NCI-H1694 (cell line): ENCODE results near the gene MAD2L1BP.
"Not testable (repeated sequence)": the region's sequence is repeated elsewhere in the genome, so short reads cannot be mapped to it uniquely, and the experiment has no call there.

Source experiments
- DNase-seq: peaks from one replicate; lab custom pipeline; 2025; lab: John Stamatoyannopoulos, UW

MAD2L1BP gene

GRCh38 chr6:43635387-43636307 lies at the start of gene MAD2L1BP:
Gene MAD2L1BP (plus strand): TSS chr6:43635840. CDS start chr6:43635876, 36 bp downstream.
- peak; percentile 79 for DNase-seq

GRCh38 chr6:43588194-43588593 lies 47.4 kb upstream of the MAD2L1BP start:
- no peak for DNase-seq

- not testable (repeated sequence) for DNase-seq
Observed at GRCh38 chr6:43589564-43589963, 46.1 kb upstream of the MAD2L1BP start.

- DNase-seq = no peak
Observed at GRCh38 chr6:43593938-43594337, 41.7 kb upstream of the MAD2L1BP start.

GRCh38 chr6:43600595-43600994 lies 35.0 kb upstream of the MAD2L1BP start:
- no peak for DNase-seq

GRCh38 chr6:43604174-43604573 lies 31.5 kb upstream of the MAD2L1BP start:
- no peak for DNase-seq

GRCh38 chr6:43606019-43606418 lies 29.6 kb upstream of the MAD2L1BP start:
- no peak for DNase-seq

GRCh38 chr6:43608310-43608763 lies 27.3 kb upstream of the MAD2L1BP start:
- DNase-seq = peak; percentile 84

GRCh38 chr6:43608807-43609206 lies 26.8 kb upstream of the MAD2L1BP start:
- DNase-seq = no peak

- no peak for DNase-seq
Observed at GRCh38 chr6:43609402-43609801, 26.2 kb upstream of the MAD2L1BP start.

GRCh38 chr6:43610431-43610830 lies 25.2 kb upstream of the MAD2L1BP start:
- DNase-seq = no peak

- DNase-seq = no peak
Observed at GRCh38 chr6:43613721-43614395, 21.8 kb upstream of the MAD2L1BP start.

- DNase-seq = no peak
Observed at GRCh38 chr6:43614396-43614730, 21.3 kb upstream of the MAD2L1BP start.

- DNase-seq = no peak
Observed at GRCh38 chr6:43616725-43617472, 18.7 kb upstream of the MAD2L1BP start.

- no peak for DNase-seq
Observed at GRCh38 chr6:43621078-43621835, 14.4 kb upstream of the MAD2L1BP start.

- DNase-seq = no peak
Observed at GRCh38 chr6:43621836-43622180, 13.8 kb upstream of the MAD2L1BP start.

- DNase-seq = no peak
Observed at GRCh38 chr6:43622541-43622940, 13.1 kb upstream of the MAD2L1BP start.

- no peak for DNase-seq
Observed at GRCh38 chr6:43623880-43624785, 11.5 kb upstream of the MAD2L1BP start.

- DNase-seq = no peak
Observed at GRCh38 chr6:43624786-43625288, 10.8 kb upstream of the MAD2L1BP start.

GRCh38 chr6:43625393-43625992 lies 10.1 kb upstream of the MAD2L1BP start:
- DNase-seq = no peak
